Hepatocyte (in vitro differentiated cells): ENCODE results near the gene TDRD10. TPM values are rescaled to one million over a fixed set of nuclear protein-coding genes. Genes with fewer than 3 reads are reported as not detected.

ENCODE experiments used
- DNase-seq: peaks from one replicate; pipeline ENCODE4 v3.0.0-alpha.2; 2016; ENCODE audit warnings: low spot score
- H2AFZ ChIP-seq: fragments of 200-600 bp; sonication (generic); 2 replicates; pipeline ENCODE4 v1.6.0; 2016; ENCODE audit warnings: antibody characterized with exemption, mild to moderate bottlenecking
- H3K27ac ChIP-seq: fragments of 200-600 bp; sonication (generic); 2 replicates; pipeline ENCODE4 v1.5.1; 2016; ENCODE audit warnings: mild to moderate bottlenecking
- H3K27me3 ChIP-seq: fragments of 200-600 bp; sonication (generic); 2 replicates; pipeline ENCODE4 v1.6.1; 2016
- H3K36me3 ChIP-seq: fragments of 200-600 bp; sonication (generic); replicated peaks from 2 replicates; pipeline ENCODE4 v1.5.1; 2016; ENCODE audit warnings: low read depth; ENCODE audit not compliant: insufficient read depth
- H3K4me1 ChIP-seq: fragments of 200-600 bp; sonication (generic); 2 replicates; pipeline ENCODE4 v1.5.1; 2016; ENCODE audit warnings: mild to moderate bottlenecking, moderate library complexity; ENCODE audit not compliant: insufficient read depth
- H3K4me2 ChIP-seq: fragments of 200-600 bp; sonication (generic); 2 replicates; pipeline ENCODE4 v1.6.0; 2016
- H3K4me3 ChIP-seq: fragments of 200-600 bp; sonication (generic); 2 replicates; pipeline ENCODE4 v1.5.1; 2016; ENCODE audit warnings: mild to moderate bottlenecking
- H3K79me2 ChIP-seq: fragments of 200-600 bp; sonication (generic); 2 replicates; pipeline ENCODE4 v1.6.0; 2017; ENCODE audit warnings: mild to moderate bottlenecking
- H3K9me2 ChIP-seq: fragments of 200-600 bp; sonication (generic); replicated peaks from 2 replicates; pipeline ENCODE4 v1.6.0; 2017; ENCODE audit warnings: mild to moderate bottlenecking; ENCODE audit not compliant: insufficient read depth
- H3K9me3 ChIP-seq: fragments of 200-600 bp; sonication (generic); 2 replicates; pipeline ENCODE4 v1.5.1; 2016; ENCODE audit warnings: low read depth, mild to moderate bottlenecking
- H4K20me1 ChIP-seq: fragments of 200-600 bp; sonication (generic); 2 replicates; pipeline ENCODE4 v1.6.0; 2016; ENCODE audit warnings: mild to moderate bottlenecking; ENCODE audit not compliant: insufficient read depth, poor library complexity, severe bottlenecking
- EZH2 ChIP-seq: fragments of 200-600 bp; sonication (generic); IDR thresholded peaks from 2 replicates; pipeline ENCODE4 v1.6.1; 2016; ENCODE audit warnings: antibody characterized with exemption, mild to moderate bottlenecking, borderline replicate concordance
- EZH2phosphoT487 ChIP-seq: fragments of 200-600 bp; sonication (generic); IDR thresholded peaks from one replicate; pipeline ENCODE4 v1.6.1; 2018; ENCODE audit warnings: antibody characterized with exemption, mild to moderate bottlenecking, low read depth, moderate library complexity; ENCODE audit not compliant: unreplicated experiment, severe bottlenecking
- WGBS: methylation state at CpG from one replicate; pipeline ENCODE4 v1.1.6; 2016; ENCODE audit warnings: low lambda C conversion rate; ENCODE audit errors: missing lambda C conversion rate; 5-methylcytosine and 5-hydroxymethylcytosine counted together
- polyA plus RNA-seq: library from polyadenylated mRNA; unstranded; fragments of >200 nt; fragmentation: Nextera tagmentation; extraction: Ambion mirVana; gene quantifications from 2 replicates; pipeline ENCODE4 v1.2.1, GENCODE V29; 2016
- total RNA-seq: library from RNA; depleted of rRNA; stranded (reverse); fragments of >200 nt; gene quantifications from 2 replicates; pipeline ENCODE4 v1.2.3, GENCODE V29; 2014
- TF ChIP-seq, protein P1 (sequence below): fragments of 200-600 bp; sonication (generic); IDR thresholded peaks from 2 replicates; pipeline ENCODE4 v1.5.1; 2016; ENCODE audit warnings: antibody characterized with exemption, mild to moderate bottlenecking; ENCODE audit not compliant: poor library complexity

Gene TDRD10
- 0.20 TPM in 1 of 2 replicates, not detected in the other for total RNA-seq
- 0.09 TPM in 1 of 2 replicates, not detected in the other for polyA plus RNA-seq

- peak within 1 kb of the TSS; percentile 92 for H2AFZ ChIP-seq
- DNase-seq = peak; percentile 38
Observed at GRCh38 chr1:154502066-154502743, at the start of gene TDRD10, which contains the start of gene SHE. TDRD10 (plus strand) TSS chr1:154502219; CDS start chr1:154506904, 4,685 bp downstream. SHE (minus strand) TSS chr1:154502412; CDS start chr1:154502026, 386 bp downstream.

DNA sequence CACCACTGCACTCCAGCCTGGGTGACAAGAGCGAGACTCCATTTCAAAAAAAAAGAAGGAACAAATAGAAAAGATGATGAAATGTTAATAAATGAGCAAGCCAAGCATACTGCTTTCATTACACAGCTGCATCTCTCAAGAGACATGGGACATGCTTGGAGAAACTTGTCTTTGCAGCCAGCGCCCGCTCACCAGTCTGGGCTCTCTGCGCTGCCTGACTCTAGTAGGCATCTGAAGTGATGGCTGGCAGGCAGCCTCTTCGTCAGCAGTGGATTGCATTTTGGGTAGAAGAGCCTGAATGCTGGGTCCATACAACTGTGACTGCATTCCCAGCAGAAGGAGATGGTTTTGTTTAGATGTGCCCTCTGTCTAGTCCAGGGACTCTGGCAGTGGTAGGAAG is 48.9 kb upstream of the TDRD10 start:
- H3K27me3 ChIP-seq = no peaks in the 10 kb centered on the region
- TF ChIP-seq, protein P1, sequence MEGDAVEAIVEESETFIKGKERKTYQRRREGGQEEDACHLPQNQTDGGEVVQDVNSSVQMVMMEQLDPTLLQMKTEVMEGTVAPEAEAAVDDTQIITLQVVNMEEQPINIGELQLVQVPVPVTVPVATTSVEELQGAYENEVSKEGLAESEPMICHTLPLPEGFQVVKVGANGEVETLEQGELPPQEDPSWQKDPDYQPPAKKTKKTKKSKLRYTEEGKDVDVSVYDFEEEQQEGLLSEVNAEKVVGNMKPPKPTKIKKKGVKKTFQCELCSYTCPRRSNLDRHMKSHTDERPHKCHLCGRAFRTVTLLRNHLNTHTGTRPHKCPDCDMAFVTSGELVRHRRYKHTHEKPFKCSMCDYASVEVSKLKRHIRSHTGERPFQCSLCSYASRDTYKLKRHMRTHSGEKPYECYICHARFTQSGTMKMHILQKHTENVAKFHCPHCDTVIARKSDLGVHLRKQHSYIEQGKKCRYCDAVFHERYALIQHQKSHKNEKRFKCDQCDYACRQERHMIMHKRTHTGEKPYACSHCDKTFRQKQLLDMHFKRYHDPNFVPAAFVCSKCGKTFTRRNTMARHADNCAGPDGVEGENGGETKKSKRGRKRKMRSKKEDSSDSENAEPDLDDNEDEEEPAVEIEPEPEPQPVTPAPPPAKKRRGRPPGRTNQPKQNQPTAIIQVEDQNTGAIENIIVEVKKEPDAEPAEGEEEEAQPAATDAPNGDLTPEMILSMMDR = no peak
- TF ChIP-seq EZH2 (no peak), EZH2phosphoT487 (no peak)
- H3K9me2 ChIP-seq = no peaks in the 10 kb centered on the region
- no peaks in the 10 kb centered on the region for H3K36me3 ChIP-seq
- H3K9me3 ChIP-seq = no peaks in the 10 kb centered on the region
- no peak overlapping the region for H3K4me3 ChIP-seq
- whole genome bisulfite sequencing = 88% methylated on average over 5 of the region's 5 CpGs
- no peak overlapping the region for H2AFZ ChIP-seq
- no peak for DNase-seq
- H4K20me1 ChIP-seq = no peaks in the 10 kb centered on the region
- H3K4me1 ChIP-seq = no peaks in the 10 kb centered on the region
- no peaks in the 10 kb centered on the region for H3K79me2 ChIP-seq
- no peak overlapping the region for H3K4me2 ChIP-seq
- H3K27ac ChIP-seq = no peak overlapping the region

More at GRCh38 chr1:154502066-154502743, at the start of gene TDRD10, which contains the start of gene SHE:
- Histone ChIP-seq H4K20me1 (no peaks in the 10 kb centered on the region), H3K4me1 (peaks cover 5% of the 10 kb centered on the region), H3K79me2 (no peaks in the 10 kb centered on the region), H3K9me2 (no peaks in the 10 kb centered on the region), H3K36me3 (no peaks in the 10 kb centered on the region), H3K4me2 (peak within 1 kb of the TSS; percentile 90), H3K4me3 (no peak within 1 kb of the TSS), H3K9me3 (no peaks in the 10 kb centered on the region), H3K27ac (no peak within 1 kb of the TSS), H3K27me3 (peaks cover 63% of the 10 kb centered on the region)
- TF ChIP-seq, protein P1 = no peak
- TF ChIP-seq EZH2phosphoT487 (no peak), EZH2 (no peak)
- WGBS = 6% methylated on average over 80 of the region's 90 CpGs

DNA sequence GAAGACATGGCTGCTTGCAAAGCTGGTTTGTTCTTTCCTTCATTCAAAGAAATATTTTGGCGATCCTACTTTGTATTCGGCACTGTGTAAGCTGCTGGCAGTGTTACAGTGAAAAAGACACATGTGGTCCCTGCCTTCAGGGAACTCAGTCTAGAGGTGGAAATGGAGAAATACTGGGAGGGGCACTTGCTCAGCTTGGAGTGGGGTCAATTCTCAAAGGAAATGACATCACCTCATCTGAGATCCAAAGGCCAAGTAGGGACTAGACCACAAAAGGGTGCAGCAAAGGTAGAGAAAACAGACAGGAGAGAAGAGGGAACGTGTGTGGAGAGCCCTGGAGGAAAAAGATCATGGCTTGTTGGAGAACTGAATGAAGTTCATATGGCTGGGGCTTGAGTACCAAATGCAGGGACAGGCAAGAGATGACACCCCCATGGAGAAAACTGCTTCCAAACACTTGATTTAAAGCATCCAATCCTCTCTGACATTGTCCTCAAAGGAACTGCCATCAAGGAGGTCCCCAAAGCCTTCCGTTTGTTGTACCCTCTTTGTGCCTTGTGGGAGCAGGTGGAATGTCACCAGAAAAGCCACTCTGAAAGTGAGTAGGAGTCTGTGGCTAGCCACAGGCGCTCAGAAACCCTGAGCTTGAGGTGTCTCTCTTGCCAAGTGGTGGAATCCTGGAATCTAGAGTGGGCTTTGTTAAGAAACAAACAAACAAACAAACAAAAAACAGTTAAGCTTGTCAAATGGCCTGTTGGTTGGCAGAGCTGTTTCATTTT is 48.3 kb upstream of the TDRD10 start:
- 84% methylated on average over 5 of the region's 5 CpGs for WGBS
- Histone ChIP-seq H3K79me2 (no peaks in the 10 kb centered on the region), H3K36me3 (no peaks in the 10 kb centered on the region), H3K9me3 (no peaks in the 10 kb centered on the region), H3K27ac (no peak overlapping the region), H4K20me1 (no peaks in the 10 kb centered on the region), H3K4me3 (no peak overlapping the region), H3K4me1 (no peaks in the 10 kb centered on the region), H3K27me3 (no peaks in the 10 kb centered on the region), H2AFZ (no peak overlapping the region), H3K4me2 (no peak overlapping the region), H3K9me2 (no peaks in the 10 kb centered on the region)
- DNase-seq = no peak
- TF ChIP-seq, protein P1 = no peak
